Measurements from ENCODE around the gene PNMA8A. TPM values are rescaled to one million over a fixed set of nuclear protein-coding genes. Genes with fewer than 3 reads are reported as not detected.

The PNMA8A gene
- total and polyA plus RNA-seq, 7 experiments from 2014 or later = 0.62 to 0.86 TPM; not detected in 5

GRCh38 chr19:46484656-46485055 lies 13.3 kb upstream of the PNMA8A start:
- POLR2A ChIA-PET = no interaction called here
- ATAC-seq (no peak), DNase-seq (no peak)
- intact Hi-C loops (cut with micrococcal nuclease) = loop anchor here in 1 of 2 donors (5.0 kb wide), 1 partner anchor 407 kb away; no protein-coding TSS in a partner anchor
- Histone ChIP-seq H3K27ac (ENCODE audit: low read depth, low read length) (no peak overlapping the region), H3K4me1 (ENCODE audit: control insufficient read depth in 2 of 2, insufficient read depth in 2 of 2, low read length in 2 of 2) (peaks cover 3 to 5% of the 10 kb centered on the region in 2 donors), H3K36me3 (ENCODE audit: control insufficient read depth in 2 of 3, insufficient read depth in 3 of 3, low read length in 3 of 3) (no peaks in the 10 kb centered on the region), H3K9me3 (ENCODE audit: control insufficient read depth in 2 of 3, low read length in 3 of 3) (no peaks in the 10 kb centered on the region), H3K27me3 (ENCODE audit: control insufficient read depth in 2 of 2, insufficient read depth in 2 of 2, low read length in 2 of 2) (peaks cover 5 to 15% of the 10 kb centered on the region in 2 donors), H3K4me3 (ENCODE audit: low read length) (no peak overlapping the region)
- Mint-ChIP-seq H3K4me3 (no peak overlapping the region), H3K36me3 (no peaks in the 10 kb centered on the region), H3K27ac (no peak overlapping the region), H3K27me3 (peaks cover 45 to 83% (median 67%) of the 10 kb centered on the region in 5 donors), H3K4me1 (peaks cover 5 to 26% (median 19%) of the 10 kb centered on the region in 7 donors), H3K9me3 (peaks cover 0 to 2% (median 0%) of the 10 kb centered on the region in 11 donors)
- CTCF ChIA-PET = interaction anchor here (0.7 to 1.0 kb wide), 2 partner anchors 88 to 90 kb away, joined by 4 read pairs; no protein-coding TSS in a partner anchor

GRCh38 chr19:46482631-46483030 lies 11.3 kb upstream of the PNMA8A start:
- ChIA-PET CTCF (interaction anchor here (1.0 kb wide), 1 partner anchor 77 kb away, joined by 3 read pairs; no protein-coding TSS in a partner anchor), POLR2A (no interaction called here)
- Mint-ChIP-seq H3K9me3 (no peaks in the 10 kb centered on the region), H3K4me1 (peaks cover 0 to 14% (median 8%) of the 10 kb centered on the region in 7 donors), H3K27me3 (peaks cover 39 to 76% (median 57%) of the 10 kb centered on the region in 5 donors), H3K4me3 (no peak overlapping the region), H3K27ac (no peak overlapping the region), H3K36me3 (no peaks in the 10 kb centered on the region)
- intact Hi-C loops (cut with micrococcal nuclease) = no loop called here
- ATAC-seq = no peak
- no peak overlapping the region for H3K4me3 ChIP-seq (ENCODE audit: low read length)
- H3K9me3 ChIP-seq (ENCODE audit: control insufficient read depth in 2 of 3, low read length in 3 of 3) = no peaks in the 10 kb centered on the region
- no peak for DNase-seq
- peaks cover 4 to 8% of the 10 kb centered on the region in 2 donors for H3K27me3 ChIP-seq (ENCODE audit: control insufficient read depth in 2 of 2, insufficient read depth in 2 of 2, low read length in 2 of 2)
- H3K27ac ChIP-seq (ENCODE audit: low read depth, low read length) = no peak overlapping the region
- H3K4me1 ChIP-seq (ENCODE audit: control insufficient read depth in 2 of 2, insufficient read depth in 2 of 2, low read length in 2 of 2) = peaks cover 2 to 3% of the 10 kb centered on the region in 2 donors
- no peaks in the 10 kb centered on the region for H3K36me3 ChIP-seq (ENCODE audit: control insufficient read depth in 2 of 3, insufficient read depth in 3 of 3, low read length in 3 of 3)

- no peaks in the 10 kb centered on the region for H3K36me3 Mint-ChIP-seq
- no peak overlapping the region for H3K4me3 ChIP-seq (ENCODE audit: low read length)
These were observed 10.6 kb upstream of the PNMA8A start for GRCh38 chr19:46481947-46482346.

GRCh38 chr19:46481223-46481848 lies 10.0 kb upstream of the PNMA8A start:
- peaks cover 0 to 5% (median 0%) of the 10 kb centered on the region in 7 donors for H3K4me1 Mint-ChIP-seq
- Histone ChIP-seq H3K27me3 (ENCODE audit: control insufficient read depth in 2 of 2, insufficient read depth in 2 of 2, low read length in 2 of 2) (no peaks in the 10 kb centered on the region), H3K36me3 (ENCODE audit: control insufficient read depth in 2 of 3, insufficient read depth in 3 of 3, low read length in 3 of 3) (no peaks in the 10 kb centered on the region), H3K9me3 (ENCODE audit: control insufficient read depth in 2 of 3, low read length in 3 of 3) (no peaks in the 10 kb centered on the region), H3K4me3 (ENCODE audit: low read length) (no peak overlapping the region), H3K4me1 (ENCODE audit: control insufficient read depth in 2 of 2, insufficient read depth in 2 of 2, low read length in 2 of 2) (no peaks in the 10 kb centered on the region), H3K27ac (ENCODE audit: low read depth, low read length) (no peak overlapping the region)
- ChIA-PET POLR2A (no interaction called here), CTCF (interaction anchor here (0.7 kb wide), 1 partner anchor 54 kb away, joined by 3 read pairs; no protein-coding TSS in a partner anchor)
- no peak overlapping the region for H3K27ac Mint-ChIP-seq
- H3K9me3 Mint-ChIP-seq = no peaks in the 10 kb centered on the region
- DNase-seq = no peak
- no peak overlapping the region for H3K4me3 Mint-ChIP-seq
- intact Hi-C loops (cut with micrococcal nuclease) = no loop called here
- H3K27me3 Mint-ChIP-seq = peaks cover 26 to 63% (median 45%) of the 10 kb centered on the region in 5 donors
- ATAC-seq = no peak
- H3K36me3 Mint-ChIP-seq = no peaks in the 10 kb centered on the region

More at GRCh38 chr19:46481947-46482346, 10.6 kb upstream of the PNMA8A start:
- no peak for DNase-seq
- ChIA-PET CTCF (interaction anchor here (0.7 kb wide), 1 partner anchor 55 kb away, joined by 3 read pairs; no protein-coding TSS in a partner anchor), POLR2A (no interaction called here)
- Histone ChIP-seq H3K4me1 (ENCODE audit: control insufficient read depth in 2 of 2, insufficient read depth in 2 of 2, low read length in 2 of 2) (no peaks in the 10 kb centered on the region), H3K9me3 (ENCODE audit: control insufficient read depth in 2 of 3, low read length in 3 of 3) (no peaks in the 10 kb centered on the region), H3K36me3 (ENCODE audit: control insufficient read depth in 2 of 3, insufficient read depth in 3 of 3, low read length in 3 of 3) (no peaks in the 10 kb centered on the region), H3K27me3 (ENCODE audit: control insufficient read depth in 2 of 2, insufficient read depth in 2 of 2, low read length in 2 of 2) (peaks cover 0 to under 1% of the 10 kb centered on the region in 2 donors), H3K27ac (ENCODE audit: low read depth, low read length) (no peak overlapping the region)
- no peak overlapping the region for H3K4me3 Mint-ChIP-seq
- H3K27ac Mint-ChIP-seq = no peak overlapping the region
- intact Hi-C loops (cut with micrococcal nuclease) = no loop called here
- ATAC-seq = no peak
- H3K9me3 Mint-ChIP-seq = no peaks in the 10 kb centered on the region
- H3K4me1 Mint-ChIP-seq = peaks cover 0 to 8% (median 3%) of the 10 kb centered on the region in 7 donors
- peaks cover 32 to 69% (median 50%) of the 10 kb centered on the region in 5 donors for H3K27me3 Mint-ChIP-seq

GRCh38 chr19:46480415-46480814 lies 9.1 kb upstream of the PNMA8A start:
- CTCF ChIA-PET = no interaction called here

GRCh38 chr19:46478356-46478986 lies 7.1 kb upstream of the PNMA8A start:
- peak in 3 of 9 donors; percentile 26 to 38 (median 35) for DNase-seq
- peak; percentile 38 for ATAC-seq
- ChIA-PET CTCF (no interaction called here), POLR2A (interaction anchor here (0.6 kb wide), 1 partner anchor 423 kb away, joined by 3 read pairs; no protein-coding TSS in a partner anchor)
- Mint-ChIP-seq H3K27me3 (peaks cover 28 to 57% (median 41%) of the 10 kb centered on the region in 5 donors), H3K4me1 (peaks cover 0 to 7% (median 0%) of the 10 kb centered on the region in 7 donors), H3K4me3 (no peak overlapping the region), H3K27ac (peak overlapping the region in 1 of 9 donors; percentile 51), H3K36me3 (peaks cover 0 to under 1% (median 0%) of the 10 kb centered on the region in 5 donors), H3K9me3 (no peaks in the 10 kb centered on the region)
- Histone ChIP-seq H3K27ac (ENCODE audit: low read depth, low read length) (no peak overlapping the region), H3K9me3 (ENCODE audit: control insufficient read depth in 2 of 3, low read length in 3 of 3) (no peaks in the 10 kb centered on the region), H3K36me3 (ENCODE audit: control insufficient read depth in 2 of 3, insufficient read depth in 3 of 3, low read length in 3 of 3) (no peaks in the 10 kb centered on the region), H3K4me1 (ENCODE audit: control insufficient read depth in 2 of 2, insufficient read depth in 2 of 2, low read length in 2 of 2) (no peaks in the 10 kb centered on the region), H3K4me3 (ENCODE audit: low read length) (no peak overlapping the region), H3K27me3 (ENCODE audit: control insufficient read depth in 2 of 2, insufficient read depth in 2 of 2, low read length in 2 of 2) (peaks cover 0 to 6% of the 10 kb centered on the region in 2 donors)
- intact Hi-C loops (cut with micrococcal nuclease) = no loop called here

More at GRCh38 chr19:46480415-46480814, 9.1 kb upstream of the PNMA8A start:
- Histone ChIP-seq H3K4me1 (ENCODE audit: control insufficient read depth in 2 of 2, insufficient read depth in 2 of 2, low read length in 2 of 2) (no peaks in the 10 kb centered on the region), H3K9me3 (ENCODE audit: control insufficient read depth in 2 of 3, low read length in 3 of 3) (no peaks in the 10 kb centered on the region), H3K36me3 (ENCODE audit: control insufficient read depth in 2 of 3, insufficient read depth in 3 of 3, low read length in 3 of 3) (no peaks in the 10 kb centered on the region), H3K27me3 (ENCODE audit: control insufficient read depth in 2 of 2, insufficient read depth in 2 of 2, low read length in 2 of 2) (no peaks in the 10 kb centered on the region), H3K27ac (ENCODE audit: low read depth, low read length) (no peak overlapping the region), H3K4me3 (ENCODE audit: low read length) (no peak overlapping the region)
- Mint-ChIP-seq H3K36me3 (no peaks in the 10 kb centered on the region), H3K4me3 (no peak overlapping the region), H3K9me3 (no peaks in the 10 kb centered on the region), H3K27ac (no peak overlapping the region), H3K27me3 (peaks cover 24 to 54% (median 39%) of the 10 kb centered on the region in 5 donors), H3K4me1 (peaks cover 0 to 5% (median 0%) of the 10 kb centered on the region in 7 donors)
- no peak for DNase-seq
- no peak for ATAC-seq
- POLR2A ChIA-PET = no interaction called here
- intact Hi-C loops (cut with micrococcal nuclease) = no loop called here

All from naive thymus-derived CD4-positive, alpha-beta T cell (primary cell).